D341Med (cell line): ENCODE measurements around the gene ICAM5.
"Not testable (repeated sequence)": the region's sequence is repeated elsewhere in the genome, so short reads cannot be mapped to it uniquely, and the experiment has no call there.

Experiments
- DNase-seq: peaks from one replicate; pipeline ENCODE4 v3.0.0; 2012; ENCODE audit warnings: low spot score

ICAM5 gene

GRCh38 chr19:10320602-10321416 lies 31.1 kb downstream of the ICAM5 start:
- no peak for DNase-seq

GRCh38 chr19:10321417-10321797 lies 31.7 kb downstream of the ICAM5 start:
- no peak for DNase-seq

DNA sequence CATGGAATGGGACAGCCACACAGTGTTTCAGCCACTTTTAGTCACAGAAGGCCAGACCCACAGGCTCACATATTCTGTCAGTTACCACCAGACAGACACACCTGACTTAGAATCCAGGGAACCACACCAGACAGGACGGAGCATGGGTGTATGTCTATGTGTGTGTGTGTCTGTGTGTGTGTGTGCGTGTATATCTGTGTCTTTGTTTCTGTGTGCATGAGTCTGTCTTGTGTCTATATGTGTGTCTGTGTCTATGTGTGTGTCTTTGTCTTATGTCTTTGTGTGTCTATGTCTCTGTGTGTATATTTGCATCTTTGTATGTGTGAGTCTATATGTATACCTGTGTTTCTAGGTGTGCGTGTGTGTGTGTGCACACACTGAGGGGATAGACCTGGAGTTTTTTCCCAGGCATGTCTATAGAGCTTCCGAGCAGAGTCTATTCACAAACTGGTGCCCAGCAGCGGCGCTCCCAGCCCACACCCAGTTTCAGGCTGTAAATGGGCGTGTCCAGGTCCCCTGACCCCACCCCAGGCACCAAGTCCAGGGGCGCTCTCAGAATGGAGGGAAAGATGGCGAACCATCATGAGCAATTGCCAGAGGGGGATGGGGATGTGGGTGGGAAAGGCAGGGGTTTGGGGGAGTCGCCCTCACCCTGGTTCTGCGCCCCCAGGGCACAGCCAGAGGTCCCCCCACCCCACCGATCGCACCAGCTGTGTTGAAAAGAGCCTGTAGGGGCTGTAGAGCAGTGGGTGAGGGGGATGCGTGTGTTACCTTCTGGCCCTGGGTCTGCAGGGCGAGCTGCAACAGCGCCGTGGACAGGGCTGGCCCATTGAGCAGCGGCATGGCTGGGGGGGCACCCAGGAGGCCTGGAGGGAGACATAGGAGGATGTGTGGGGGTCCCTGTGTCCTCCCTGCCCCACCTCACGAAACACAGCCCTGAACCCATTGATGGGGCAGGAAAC lies 32.4 kb downstream of the ICAM5 start:
- no peak for DNase-seq

- DNase-seq: no peak
These were observed 36.0 kb downstream of the ICAM5 start for GRCh38 chr19:10325732-10326131.

GRCh38 chr19:10327793-10328192 lies 38.0 kb downstream of the ICAM5 start:
- DNase-seq: no peak

GRCh38 chr19:10328558-10329429 lies 39.0 kb downstream of the ICAM5 start:
- DNase-seq: no peak

GRCh38 chr19:10329555-10329954 lies 39.8 kb downstream of the ICAM5 start:
- no peak for DNase-seq

- DNase-seq: no peak
These were observed 42.6 kb downstream of the ICAM5 start for GRCh38 chr19:10332158-10332964.

DNA sequence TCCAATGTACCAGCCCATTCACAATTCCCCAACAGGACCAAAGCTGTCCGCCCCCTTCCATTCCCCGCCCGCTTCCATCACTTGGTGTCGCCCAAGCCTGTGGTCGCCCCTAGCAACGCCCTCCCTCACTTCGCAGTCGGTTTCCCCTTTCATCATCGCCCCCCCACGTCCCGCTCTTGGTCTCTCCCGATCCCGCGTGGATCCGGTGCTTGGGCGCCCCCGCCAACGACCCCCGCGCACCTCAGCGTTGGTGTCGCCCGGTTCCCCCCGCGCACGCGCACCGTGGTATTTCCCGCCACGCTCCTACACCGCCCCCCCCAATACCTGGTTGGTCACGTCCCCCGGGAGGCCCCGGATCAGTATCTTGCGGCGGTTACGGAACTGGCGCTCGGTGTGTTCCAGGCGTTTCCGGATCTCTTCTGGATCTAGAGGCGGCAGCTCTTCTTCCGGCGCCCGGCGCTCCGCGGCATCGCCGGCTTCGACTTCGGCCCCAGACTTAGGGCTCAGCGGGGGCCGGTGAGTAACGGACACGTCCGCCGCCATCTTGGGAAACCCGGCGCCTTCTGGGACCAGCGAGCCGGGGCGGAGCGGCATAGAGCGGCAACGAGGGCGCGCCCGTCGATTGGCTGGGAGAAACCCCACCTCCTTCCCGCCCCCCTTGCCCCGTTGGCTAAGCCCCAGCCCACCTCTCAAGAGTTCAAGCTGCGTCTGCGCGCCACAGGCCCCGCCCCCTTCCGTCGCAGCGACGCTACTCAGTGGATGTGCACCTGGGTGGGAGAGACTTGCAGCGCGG lies 43.4 kb downstream of the ICAM5 start, which contains the start of gene RAVER1:
TSS of gene RAVER1 (minus strand) at position 565 of the 793 bp plus-strand sequence. CDS start at position 543, 22 bp downstream.
- DNase-seq: peak; percentile 99

GRCh38 chr19:10333758-10334587 lies 44.2 kb downstream of the ICAM5 start:
- no peak for DNase-seq

GRCh38 chr19:10334588-10335351 lies 45.0 kb downstream of the ICAM5 start:
- peak; percentile 91 for DNase-seq

DNA sequence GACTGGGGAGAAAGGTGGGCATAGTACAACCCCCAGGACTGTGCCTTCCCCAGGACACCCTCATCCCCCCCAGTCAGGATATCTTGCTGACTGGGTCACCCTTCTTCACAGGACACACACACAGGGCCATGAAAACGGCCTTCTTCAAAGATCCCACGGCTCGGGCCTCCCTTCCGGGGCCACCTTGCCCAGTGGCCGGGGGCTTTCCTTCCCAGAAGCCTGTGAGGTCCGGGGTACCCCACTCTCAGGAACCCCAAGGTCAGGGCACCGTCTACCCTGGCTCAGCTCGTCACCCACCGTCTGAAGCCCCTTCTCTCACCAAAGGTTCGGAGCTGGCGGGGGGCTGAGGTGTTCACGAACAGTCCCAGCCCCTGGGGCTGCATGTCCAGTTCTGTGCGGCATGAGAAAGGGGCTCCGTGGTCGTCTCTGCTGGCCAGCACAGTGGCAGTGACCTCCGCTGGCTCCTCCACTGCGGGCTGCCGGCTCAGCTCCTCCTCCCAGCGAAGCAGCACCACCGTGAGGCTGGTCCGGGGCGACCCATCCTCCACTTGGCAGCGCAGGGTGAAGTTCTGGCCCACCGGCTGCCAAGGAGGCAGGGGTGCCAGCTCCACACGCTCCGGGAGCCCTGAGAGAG lies 45.7 kb downstream of the ICAM5 start:
- no peak for DNase-seq

GRCh38 chr19:10336725-10337124 lies 47.0 kb downstream of the ICAM5 start:
- DNase-seq: not testable (repeated sequence)

DNA sequence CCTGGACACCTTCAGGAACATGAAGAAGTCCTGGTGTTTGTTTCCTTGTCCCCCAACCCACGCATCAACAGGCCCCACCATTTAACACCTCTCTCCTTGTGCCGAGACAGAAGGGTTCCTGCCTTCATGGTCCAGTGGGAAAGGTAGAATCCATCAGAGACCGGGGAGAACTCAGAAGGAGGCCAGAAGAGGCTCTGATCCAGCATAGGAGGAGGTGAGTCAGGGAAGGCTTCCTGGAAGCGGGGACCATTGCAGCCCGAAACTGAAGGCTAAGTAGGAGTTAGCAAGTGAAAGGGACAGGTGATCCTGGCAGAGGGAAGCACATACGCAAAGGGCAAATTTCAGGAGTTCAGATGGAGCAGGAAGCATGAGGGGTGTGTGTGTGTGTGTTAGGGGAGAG lies 49.2 kb downstream of the ICAM5 start:
- DNase-seq: no peak

GRCh38 chr19:10339380-10339960 lies 49.7 kb downstream of the ICAM5 start, which contains the start of gene ICAM3:
TSS of gene ICAM3 (minus strand) at chr19:10339624. CDS start at chr19:10339614, 10 bp downstream.
- DNase-seq: no peak

- DNase-seq: no peak
These were observed 50.2 kb downstream of the ICAM5 start for GRCh38 chr19:10339977-10340376.

- DNase-seq: no peak
These were observed 53.7 kb downstream of the ICAM5 start for GRCh38 chr19:10343495-10343894.
